Endothelial cell of umbilical vein (primary cell): ENCODE results near the gene ALDH8A1. TPM values are rescaled to one million over a fixed set of nuclear protein-coding genes. Genes with fewer than 3 reads are reported as not detected.

ENCODE experiments used
- BruUV-seq: library from RNA; stranded (reverse); fragments of 400-500 nt; replicated peaks from 2 replicates; lab custom pipeline; 2021; lab: Mats Ljungman, UMichigan
- CTCF ChIA-PET: fragments of 300-600, 350-600 bp; sonication (Branson Sonifier 250); formaldehyde crosslinking; loops from one replicate; lab custom pipeline; 2021; ENCODE audit warnings: antibody characterized with exemption, inconsistent platforms; lab: Charles Lee
- POLR2A ChIA-PET: fragments of 300-600, 350-600 bp; sonication (Branson Sonifier 250); formaldehyde crosslinking; loops from one replicate; lab custom pipeline; 2021; ENCODE audit warnings: antibody characterized with exemption, inconsistent platforms; lab: Charles Lee
- DNase-seq: peaks from one replicate; pipeline ENCODE4 v3.0.0-alpha.2; 2011; ENCODE audit warnings: low read depth, low spot score
- FAIRE-seq: peaks from 2 replicates; lab custom pipeline; 2011; peaks lifted over from hg19 to GRCh38; lab: Jason Lieb, UNC
- H2AFZ ChIP-seq: 2 replicates; pipeline ENCODE4 v1.6.0; 2012; ENCODE audit warnings: low read depth, low read length, control low read depth, inconsistent platforms
- H3K27ac ChIP-seq: 2 replicates; pipeline ENCODE4 v1.5.1; 2011; ENCODE audit warnings: low read depth, mild to moderate bottlenecking, control low read depth, low read length, moderate library complexity; ENCODE audit not compliant: insufficient read depth
- H3K27me3 ChIP-seq, 2 experiments: 2 replicates each; pipeline versions ENCODE4 v1.6.0 to v1.6.1; 2011; ENCODE audit warnings: low read length in 2 of 2, mixed read lengths in 1 of 2; ENCODE audit not compliant: control insufficient read depth in 2 of 2, insufficient read depth in 2 of 2
- H3K36me3 ChIP-seq, 2 experiments: 2 replicates in 1 of 2; 3 replicates in 1 of 2; pipeline ENCODE4 v1.5.1; 2011; ENCODE audit warnings: low read length in 2 of 2, mild to moderate bottlenecking in 1 of 2, moderate library complexity in 1 of 2; ENCODE audit not compliant: control insufficient read depth in 2 of 2, insufficient read depth in 2 of 2; ENCODE audit errors: extremely low read depth in 1 of 2
- H3K4me1 ChIP-seq: 3 replicates; pipeline ENCODE4 v1.5.1; 2011; ENCODE audit warnings: mild to moderate bottlenecking, low read length; ENCODE audit not compliant: control insufficient read depth, insufficient read depth; ENCODE audit errors: extremely low read depth
- H3K4me2 ChIP-seq: 2 replicates; pipeline ENCODE4 v1.6.1; 2011; ENCODE audit warnings: low read length, control low read depth, mixed read lengths; ENCODE audit not compliant: insufficient read depth
- H3K4me3 ChIP-seq, 3 experiments: fragments of 200-600 bp in 1 of 3; sonication (generic), shearing (Covaris generic) in 1 of 3; replicated peaks in 1 of 3; 2 replicates each; pipeline ENCODE4 v1.5.1; 2011 to 2016; ENCODE audit warnings: control low read depth in 3 of 3, low read length in 3 of 3, mild to moderate bottlenecking in 2 of 3, inconsistent platforms in 1 of 3, low read depth in 1 of 3, moderate library complexity in 1 of 3; ENCODE audit not compliant: insufficient read depth in 1 of 3
- H3K79me2 ChIP-seq: 2 replicates; pipeline ENCODE4 v1.6.0; 2012; ENCODE audit warnings: low read length, inconsistent platforms; ENCODE audit not compliant: control insufficient read depth, insufficient read depth
- H3K9ac ChIP-seq: replicated peaks from 2 replicates; pipeline ENCODE3; 2011; ENCODE audit warnings: low read length, control low read depth; ENCODE audit not compliant: insufficient read depth; ENCODE audit errors: extremely low read depth
- H3K9me1 ChIP-seq: replicated peaks from 3 replicates; pipeline ENCODE4 v1.6.0; 2011; ENCODE audit warnings: mild to moderate bottlenecking, low read length; ENCODE audit not compliant: control insufficient read depth, insufficient read depth; ENCODE audit errors: extremely low read depth
- H3K9me3 ChIP-seq: replicated peaks from 2 replicates; pipeline ENCODE4 v1.5.1; 2012; ENCODE audit warnings: low read length, inconsistent platforms; ENCODE audit not compliant: control insufficient read depth, insufficient read depth
- H4K20me1 ChIP-seq: replicated peaks from 2 replicates; pipeline ENCODE3; 2011; ENCODE audit warnings: mild to moderate bottlenecking, low read length; ENCODE audit not compliant: control insufficient read depth, insufficient read depth; ENCODE audit errors: extremely low read depth
- CTCF ChIP-seq, 2 donors: IDR thresholded peaks; 1 replicate in 1 of 2; 2 replicates in 1 of 2; pipeline ENCODE4 v1.5.1; 2011; ENCODE audit warnings: low read length in 2 of 2, mild to moderate bottlenecking in 2 of 2, moderate library complexity in 2 of 2, control low read depth in 1 of 2, inconsistent platforms in 1 of 2, low read depth in 1 of 2; ENCODE audit not compliant: insufficient read depth in 1 of 2; ENCODE audit errors: extremely low read depth in 1 of 2
- EZH2 ChIP-seq: IDR thresholded peaks from 2 replicates; pipeline ENCODE4 v1.6.1; 2012; ENCODE audit warnings: borderline replicate concordance, low read depth, mild to moderate bottlenecking, moderate library complexity, low read length, inconsistent platforms; ENCODE audit not compliant: severe bottlenecking
- FOS ChIP-seq: IDR thresholded peaks from 2 replicates; pipeline ENCODE4 v1.6.1; 2011; ENCODE audit warnings: mild to moderate bottlenecking, low read length, moderate library complexity, borderline replicate concordance; ENCODE audit not compliant: insufficient read depth
- GATA2 ChIP-seq: IDR thresholded peaks from 2 replicates; pipeline ENCODE4 v1.7.0; 2011; ENCODE audit warnings: low read depth, mild to moderate bottlenecking, moderate library complexity, mixed read lengths, low read length; ENCODE audit not compliant: insufficient read length, insufficient read depth
- JUN ChIP-seq: IDR thresholded peaks from 2 replicates; pipeline ENCODE4 v1.6.1; 2011; ENCODE audit warnings: borderline replicate concordance, low read depth; ENCODE audit not compliant: insufficient read length, insufficient read depth
- MAX ChIP-seq: IDR thresholded peaks from 2 replicates; pipeline ENCODE4 v1.6.1; 2011; ENCODE audit not compliant: insufficient read depth, insufficient read length
- MYC ChIP-seq: IDR thresholded peaks from one replicate; pipeline ENCODE4 v1.6.1; 2011; ENCODE audit warnings: mild to moderate bottlenecking, low read depth, low read length
- POLR2A ChIP-seq: IDR thresholded peaks from 2 replicates; pipeline ENCODE4 v1.6.1; 2012; ENCODE audit warnings: low read depth, mild to moderate bottlenecking, control low read depth, low read length
- POLR2AphosphoS5 ChIP-seq: IDR thresholded peaks from 2 replicates; pipeline ENCODE4 v1.6.1; 2012; ENCODE audit warnings: low read depth, mild to moderate bottlenecking, control low read depth, low read length, moderate library complexity; ENCODE audit not compliant: insufficient read depth
- dilution Hi-C: fragments of 300-500 bp; cut with MboI; formaldehyde crosslinking; loops from one replicate; pipeline ENCODE4 v1.15.0; 2019; ENCODE audit warnings: low sequenced_read_pairs; ENCODE audit not compliant: extremely low pct_ligation_motif_present
- intact Hi-C: fragments of 100-400 bp; cut with micrococcal nuclease; formaldehyde crosslinking; loops from one replicate; pipeline ENCODE4 v1.10.0; 2022
- polyA plus RNA-seq, 4 experiments: library from polyadenylated mRNA; depleted of rRNA in 3 of 4; stranded (reverse) in 3 of 4; unstranded in 1 of 4; fragments of >200 nt; gene quantifications; 2 replicates each; pipeline versions ENCODE4 v1.2.1 to v1.2.3, GENCODE V29; 2011 to 2012; ENCODE audit warnings: missing spikeins in 1 of 4
- total RNA-seq: library from RNA; stranded (reverse); gene quantifications from 2 replicates; pipeline ENCODE4 v1.2.3, GENCODE V29; 2021

ALDH8A1 gene
- total and polyA plus RNA-seq, 2 donors (not counting 3 experiments of a cell fraction or from before 2014, with no cell fraction given): 0.08 to 0.95 TPM

- Histone ChIP-seq H3K27ac (no peak overlapping the region), H2AFZ (no peak overlapping the region), H4K20me1 (no peaks in the 10 kb centered on the region), H3K9me3 (no peaks in the 10 kb centered on the region), H3K27me3 (no peaks in the 10 kb centered on the region), H3K36me3 (no peaks in the 10 kb centered on the region), H3K4me1 (no peaks in the 10 kb centered on the region), H3K4me3 (no peak overlapping the region), H3K4me2 (no peak overlapping the region), H3K79me2 (no peaks in the 10 kb centered on the region), H3K9me1 (no peaks in the 10 kb centered on the region), H3K9ac (no peak overlapping the region)
- intact Hi-C loops: no loop called here
- no peak for TF ChIP-seq EZH2
- TF ChIP-seq POLR2AphosphoS5: no peak
- no peak for TF ChIP-seq MYC
- TF ChIP-seq JUN: no peak
- no peak for TF ChIP-seq CTCF (IDR thresholded peaks at IDR 0.05; ENCODE audit: extremely low read depth in 1 of 2, insufficient read depth in 1 of 2, low read depth in 1 of 2, low read length in 2 of 2)
- ChIA-PET CTCF (interaction anchor here (0.9 to 5.2 kb wide), 12 partner anchors 10 to 1015 kb away, joined by 3 to 258 read pairs (median 28); partner anchors contain the start of gene ALDH8A1), POLR2A (no interaction called here)
- FAIRE-seq (no peak), DNase-seq (no peak)
- dilution Hi-C loops: no loop called here
- no TSS peak for BruUV-seq
Measured at GRCh38 chr6:134938896-134939295, 11.0 kb downstream of the ALDH8A1 start.

- no peak overlapping the region for H3K27ac ChIP-seq
- no peak overlapping the region for H3K4me3 ChIP-seq
Measured at GRCh38 chr6:134937426-134937825, 12.5 kb downstream of the ALDH8A1 start.

More at GRCh38 chr6:134937426-134937825, 12.5 kb downstream of the ALDH8A1 start:
- no peak for DNase-seq
- Histone ChIP-seq H3K36me3 (no peaks in the 10 kb centered on the region), H4K20me1 (no peaks in the 10 kb centered on the region), H3K9me1 (no peaks in the 10 kb centered on the region), H3K79me2 (no peaks in the 10 kb centered on the region), H3K9me3 (no peaks in the 10 kb centered on the region), H3K4me2 (no peak overlapping the region), H3K9ac (no peak overlapping the region), H3K4me1 (no peaks in the 10 kb centered on the region), H2AFZ (no peak overlapping the region), H3K27me3 (no peaks in the 10 kb centered on the region)
- CTCF ChIA-PET: interaction anchor here (0.8 to 3.9 kb wide), 4 partner anchors 115 to 827 kb away, joined by 3 to 93 read pairs (median 5); no protein-coding TSS in a partner anchor
- BruUV-seq: no TSS peak
- intact Hi-C loops (no loop called here), dilution Hi-C loops (no loop called here)
- FAIRE-seq: no peak
- TF ChIP-seq POLR2A (no peak), EZH2 (no peak), MYC (no peak), FOS (no peak), POLR2AphosphoS5 (no peak), GATA2 (no peak), MAX (no peak), JUN (no peak), CTCF (IDR thresholded peaks at IDR 0.05; ENCODE audit: extremely low read depth in 1 of 2, insufficient read depth in 1 of 2, low read depth in 1 of 2, low read length in 2 of 2) (no peak)
- POLR2A ChIA-PET: no interaction called here
